DMS53 treated with DMSO at 0.1 percent for 48 hours (cell line): ENCODE measurements around the gene NRP2.

ENCODE experiments used
- DNase-seq: peaks from one replicate; lab custom pipeline; 2025; ENCODE audit not compliant: unreplicated experiment; lab: John Stamatoyannopoulos, UW

Gene NRP2

DNA sequence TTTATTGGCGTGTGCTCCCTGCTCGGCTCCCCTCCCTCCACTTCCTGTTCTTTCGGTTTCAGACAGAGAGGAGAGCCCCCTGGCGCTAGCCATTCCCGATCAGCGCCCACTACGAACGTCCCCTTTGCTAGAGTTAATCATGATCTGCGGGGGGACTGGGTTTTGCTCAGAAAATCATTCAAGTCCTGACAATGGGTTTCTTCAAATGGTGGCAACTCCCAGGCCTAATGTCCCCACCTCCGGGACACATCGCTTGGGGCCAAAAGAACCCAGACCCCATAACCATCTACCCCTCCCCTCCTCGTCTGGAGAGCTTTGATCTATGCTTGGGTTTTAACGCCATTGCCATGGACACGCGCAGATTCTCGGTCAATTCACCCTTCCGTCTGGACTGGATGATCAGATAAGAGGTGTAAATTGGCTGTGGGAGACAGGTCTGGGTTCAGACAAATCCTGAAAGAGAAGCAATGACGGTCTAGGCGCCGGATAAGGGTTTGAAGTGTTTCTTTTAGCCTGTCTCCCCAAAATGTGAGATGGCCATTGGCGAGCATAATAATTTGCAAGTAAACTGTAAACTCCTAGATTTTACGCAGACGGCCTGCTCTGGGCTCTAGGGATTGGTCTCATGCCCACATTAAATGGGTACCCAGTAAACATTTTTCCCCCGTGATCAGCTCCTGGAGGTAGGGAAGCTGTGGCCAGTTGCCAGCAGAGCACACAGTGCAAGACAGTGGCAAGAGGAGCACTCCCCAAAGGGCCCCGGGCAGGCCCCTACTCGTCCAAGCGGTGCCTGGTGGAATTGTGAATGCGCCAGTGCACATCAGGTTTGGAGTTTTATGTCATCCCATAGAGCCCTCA is 4.7 kb downstream of the NRP2 start:
- no peak for DNase-seq

DNA sequence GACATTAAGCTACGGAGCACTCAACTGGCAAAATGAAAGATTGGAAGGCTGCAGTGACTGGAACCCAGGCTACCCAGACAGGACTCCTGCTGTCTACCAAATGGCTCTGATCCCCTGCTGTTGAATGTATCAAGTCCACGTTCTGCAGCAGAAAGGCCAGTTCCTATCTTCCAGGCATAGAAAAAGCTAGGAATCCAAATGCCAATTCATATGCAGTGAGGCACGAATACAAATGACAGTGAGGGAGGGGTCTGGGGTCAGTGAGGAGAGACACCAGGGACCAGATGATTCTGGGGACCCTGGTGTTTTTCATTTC is 5.3 kb downstream of the NRP2 start:
- DNase-seq, result no peak

DNA sequence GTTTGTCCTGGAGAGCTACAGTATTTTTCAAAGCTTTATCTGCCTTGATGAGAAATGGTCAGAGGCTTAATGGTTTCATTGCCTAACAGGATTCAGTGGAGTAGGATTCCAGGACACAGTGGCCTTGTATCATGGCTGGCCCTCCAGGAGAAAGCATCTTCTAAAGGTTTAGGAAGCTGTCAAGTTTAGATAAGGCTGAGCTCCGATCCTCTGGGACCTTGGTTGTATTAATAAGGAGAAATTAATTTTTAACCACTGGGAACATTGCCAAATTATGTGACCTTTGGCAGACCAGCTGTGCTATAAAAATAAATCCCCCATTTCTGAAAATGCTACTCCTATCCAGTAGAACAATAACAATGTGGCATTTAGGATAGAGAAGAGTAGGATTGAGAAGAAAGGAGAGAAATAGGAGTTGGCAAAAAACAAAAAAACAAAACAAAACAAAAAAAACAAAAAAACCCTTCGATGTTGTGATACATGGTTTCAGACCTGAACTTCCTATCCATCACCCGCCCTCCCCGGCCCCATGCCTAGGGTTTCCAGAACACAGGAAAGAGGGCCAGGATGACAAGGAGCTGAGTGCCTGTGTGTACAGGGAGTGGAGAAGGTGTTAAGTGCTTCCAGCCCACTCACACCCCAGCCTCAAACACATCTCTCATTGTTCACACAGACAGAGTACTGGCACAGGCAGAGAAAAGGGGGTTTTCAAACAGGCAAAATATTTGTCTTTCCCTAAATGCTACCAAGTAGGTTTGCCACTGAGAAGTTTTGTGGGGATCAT is 6.3 kb downstream of the NRP2 start:
- DNase-seq, result no peak

DNA sequence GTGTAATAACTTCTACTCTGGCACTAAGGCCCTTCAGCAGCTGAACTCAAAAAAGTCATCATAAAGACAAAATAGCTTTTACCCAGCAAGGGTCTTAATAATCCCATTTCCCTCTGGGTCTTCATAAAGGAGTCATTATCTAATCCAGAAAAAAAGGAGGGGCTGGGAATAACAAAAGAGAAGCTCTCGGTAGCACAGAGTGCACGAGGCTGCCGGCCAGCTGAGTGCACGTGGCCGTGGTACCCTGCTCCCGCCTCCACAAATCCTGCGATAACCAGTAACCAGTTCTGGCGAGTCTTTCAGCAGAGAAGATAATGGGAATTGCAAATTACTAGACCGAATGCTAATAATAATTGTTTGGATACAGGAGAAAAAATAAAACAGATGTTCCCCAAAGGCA is 7.5 kb downstream of the NRP2 start:
- no peak for DNase-seq

DNA sequence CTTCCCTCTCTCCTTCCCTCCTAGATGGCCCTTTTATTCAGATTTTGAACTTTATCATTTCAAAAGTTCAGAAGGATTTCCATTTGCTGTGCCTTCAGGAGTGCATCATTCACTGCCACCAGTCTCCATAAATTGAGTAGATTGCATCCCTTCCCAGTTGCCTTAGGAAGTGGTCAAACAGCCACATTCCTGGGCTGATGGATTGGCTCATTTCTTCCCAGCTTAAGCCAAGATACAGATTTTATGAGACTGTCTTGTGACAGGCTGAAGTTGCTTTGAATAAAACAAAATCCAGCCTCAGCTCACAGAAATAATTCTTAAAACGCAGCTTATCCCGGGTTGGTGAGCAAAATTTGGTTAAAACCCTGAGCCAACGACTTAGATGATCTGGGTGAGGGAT is 9.8 kb downstream of the NRP2 start:
- no peak for DNase-seq

DNA sequence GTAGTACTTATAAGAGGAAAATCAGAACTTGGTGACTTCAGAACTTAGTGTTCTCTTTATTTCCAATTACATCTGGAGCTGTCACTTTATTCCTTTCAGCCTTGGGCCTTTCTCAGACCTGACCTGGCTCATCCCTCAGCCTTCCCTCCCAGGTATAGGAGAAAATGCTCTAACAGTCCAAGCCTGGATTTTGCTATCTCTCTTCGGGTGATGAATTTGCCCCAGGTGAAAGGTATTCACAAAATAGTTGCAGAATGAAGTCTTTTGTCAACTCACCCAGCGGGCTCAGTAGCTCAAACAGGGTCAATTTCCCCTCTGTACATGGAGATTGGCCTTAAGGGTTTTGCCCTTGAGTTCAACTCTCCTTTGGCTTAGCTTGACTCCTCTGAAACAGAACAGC is 12.0 kb downstream of the NRP2 start:
- DNase-seq, result no peak

DNA sequence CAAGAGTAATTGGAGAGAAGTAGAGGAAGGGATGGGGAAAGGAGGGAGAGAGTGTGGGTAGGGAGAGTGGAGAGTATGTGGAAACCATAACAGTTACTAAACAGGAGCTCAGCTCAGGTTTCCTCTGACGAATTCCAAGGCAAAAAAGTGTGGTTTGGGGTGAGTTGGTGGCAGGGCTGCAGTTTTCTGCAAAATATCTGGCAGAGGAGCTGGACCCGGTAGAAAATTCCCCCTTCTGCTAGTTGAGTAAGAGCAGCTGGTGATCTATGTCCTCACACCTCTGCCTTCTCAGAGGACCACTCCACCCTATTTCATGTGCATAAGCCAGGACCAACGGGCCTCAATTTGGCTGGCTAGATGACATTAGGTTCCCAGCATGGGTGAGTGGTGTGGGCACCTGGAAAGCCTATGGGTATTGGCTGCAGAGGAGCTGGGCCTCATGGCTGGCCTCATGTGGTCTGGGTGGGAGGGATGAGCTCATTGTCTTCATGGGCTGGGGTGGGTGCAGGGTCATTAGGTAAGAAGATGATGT is 13.2 kb downstream of the NRP2 start:
- no peak for DNase-seq

DNA sequence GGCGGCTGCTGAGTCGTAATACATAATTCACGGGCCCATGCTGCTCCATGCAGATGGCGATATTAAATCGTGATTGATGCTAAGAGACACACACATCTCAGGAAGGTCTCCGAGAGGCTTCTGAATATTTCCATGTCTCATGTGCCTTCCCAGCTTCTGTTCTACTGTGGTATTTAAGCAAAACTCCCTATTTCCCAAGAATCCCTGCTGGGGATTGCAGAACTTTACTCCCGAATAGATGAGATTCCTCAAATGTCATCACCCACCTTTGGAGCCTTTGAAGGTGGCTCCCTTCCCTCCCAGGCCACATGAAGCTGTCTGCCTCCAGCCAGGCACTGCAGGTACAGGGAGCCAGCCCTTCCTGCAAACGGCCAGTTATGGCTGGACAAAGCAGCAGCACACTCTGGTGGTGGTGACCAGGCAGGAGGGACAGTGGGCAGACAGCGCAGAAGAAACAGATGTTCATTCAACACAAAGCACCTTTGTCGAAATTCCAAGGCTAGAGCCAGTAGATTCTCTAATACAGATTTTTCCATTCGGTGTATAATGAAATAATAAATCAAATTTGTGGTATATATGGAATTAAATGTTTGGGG is 14.1 kb downstream of the NRP2 start:
- no peak for DNase-seq

DNA sequence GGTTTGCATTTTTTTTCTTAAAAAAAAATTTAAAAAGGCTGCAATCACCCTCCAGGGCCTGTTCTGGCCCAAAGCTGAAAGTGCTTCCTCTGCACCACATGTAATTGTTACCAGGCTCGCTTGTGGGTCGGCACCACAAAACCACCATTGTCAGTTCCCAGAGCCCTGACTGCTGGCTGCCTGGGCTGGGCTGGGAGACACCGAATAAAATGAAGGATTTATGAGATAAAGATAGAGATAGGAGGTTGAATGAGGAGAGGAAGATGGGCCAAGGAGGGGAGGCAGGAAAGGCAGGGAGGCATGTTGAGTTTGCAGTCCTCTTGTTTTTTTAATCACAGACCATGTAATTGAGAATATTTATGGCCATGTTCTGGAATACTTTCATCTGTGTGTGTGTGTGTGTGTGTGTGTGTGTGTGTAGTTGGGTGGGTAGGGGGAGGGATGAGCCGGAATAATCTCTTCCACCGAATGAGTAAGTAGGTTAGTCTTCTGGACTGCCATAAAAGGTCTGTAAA is 14.7 kb downstream of the NRP2 start:
- no peak for DNase-seq

DNA sequence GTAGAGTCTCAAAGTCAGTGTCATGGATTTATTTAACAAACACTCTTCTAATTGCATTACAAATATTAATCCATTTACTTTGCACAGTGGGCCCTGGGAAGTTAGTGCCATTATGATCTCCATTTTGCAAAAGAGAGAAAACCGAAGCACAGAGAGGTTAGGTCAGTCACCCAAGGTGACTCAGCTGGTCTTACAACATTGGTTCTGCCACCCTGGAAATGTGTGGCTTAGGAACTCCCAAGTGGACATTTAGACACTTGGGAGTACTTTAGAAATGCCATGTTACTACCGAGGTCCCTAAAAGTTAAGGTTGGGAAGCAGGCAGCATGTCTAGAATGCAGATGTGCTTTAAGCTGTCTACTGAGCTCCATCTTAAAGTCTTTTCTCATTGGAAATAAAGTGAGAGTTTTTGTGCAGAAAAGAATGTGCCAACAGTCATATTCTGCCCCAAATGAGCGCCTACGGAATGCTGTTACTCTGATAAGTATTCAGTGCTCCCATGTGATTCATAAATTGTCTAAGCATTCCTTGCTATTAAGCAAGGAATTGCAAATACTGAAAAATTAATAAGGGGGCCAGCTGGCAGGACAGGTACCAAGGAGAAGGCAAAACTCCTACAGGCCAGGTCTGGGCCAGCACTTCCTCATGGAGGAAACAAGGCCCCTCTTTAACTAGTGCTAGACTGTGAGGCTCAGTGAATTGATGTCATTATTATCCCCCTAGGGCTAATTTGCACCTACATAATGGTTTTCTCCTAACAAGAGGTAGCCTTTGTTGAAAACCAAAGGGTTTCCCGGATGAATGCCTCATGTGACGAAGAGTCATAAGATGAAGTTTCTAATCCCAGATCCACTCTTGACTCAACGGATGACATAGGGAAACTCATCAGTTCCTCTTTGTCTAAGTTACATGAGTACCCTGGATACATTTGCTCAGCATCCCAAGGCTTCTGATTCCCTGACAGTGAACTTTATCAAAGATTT is 16.3 kb downstream of the NRP2 start:
- no peak for DNase-seq

DNA sequence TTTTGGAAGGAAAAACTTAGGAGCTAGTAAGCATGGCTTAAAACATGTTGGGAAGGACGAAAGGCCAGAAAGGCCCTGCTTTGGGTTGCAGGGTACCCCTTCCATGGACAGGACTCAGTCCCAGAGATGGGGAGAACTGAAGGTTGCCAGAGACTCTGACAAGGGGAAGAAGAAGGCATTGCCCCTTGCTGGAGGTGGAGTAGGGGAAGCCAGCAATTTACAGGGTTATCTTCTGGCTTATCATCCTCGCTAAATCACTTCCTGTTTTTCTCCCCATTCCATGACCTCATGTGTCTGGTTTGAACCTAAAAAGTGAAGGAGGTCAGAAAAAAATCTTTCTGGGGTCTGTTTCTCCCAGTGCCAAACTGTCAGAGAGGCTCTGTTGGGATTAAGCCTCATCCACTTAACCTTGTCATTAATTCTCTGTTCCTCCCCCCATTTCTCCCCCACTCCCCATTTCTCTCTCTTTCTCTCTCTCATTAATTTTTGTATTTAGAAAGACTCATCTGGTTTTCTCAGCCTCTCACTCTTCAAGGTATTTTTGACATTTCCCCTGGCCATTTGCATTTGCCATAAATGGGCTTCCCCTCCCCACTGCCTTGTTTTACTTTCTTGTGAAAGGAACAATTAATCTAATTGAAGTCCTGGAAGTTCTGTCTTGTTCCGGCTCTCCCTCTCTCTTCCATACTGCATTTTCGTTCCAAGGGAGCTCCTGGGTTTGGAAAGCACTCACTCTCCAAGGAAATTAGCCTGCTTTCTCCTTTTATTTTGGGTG is 17.4 kb downstream of the NRP2 start:
- DNase-seq, result no peak

DNA sequence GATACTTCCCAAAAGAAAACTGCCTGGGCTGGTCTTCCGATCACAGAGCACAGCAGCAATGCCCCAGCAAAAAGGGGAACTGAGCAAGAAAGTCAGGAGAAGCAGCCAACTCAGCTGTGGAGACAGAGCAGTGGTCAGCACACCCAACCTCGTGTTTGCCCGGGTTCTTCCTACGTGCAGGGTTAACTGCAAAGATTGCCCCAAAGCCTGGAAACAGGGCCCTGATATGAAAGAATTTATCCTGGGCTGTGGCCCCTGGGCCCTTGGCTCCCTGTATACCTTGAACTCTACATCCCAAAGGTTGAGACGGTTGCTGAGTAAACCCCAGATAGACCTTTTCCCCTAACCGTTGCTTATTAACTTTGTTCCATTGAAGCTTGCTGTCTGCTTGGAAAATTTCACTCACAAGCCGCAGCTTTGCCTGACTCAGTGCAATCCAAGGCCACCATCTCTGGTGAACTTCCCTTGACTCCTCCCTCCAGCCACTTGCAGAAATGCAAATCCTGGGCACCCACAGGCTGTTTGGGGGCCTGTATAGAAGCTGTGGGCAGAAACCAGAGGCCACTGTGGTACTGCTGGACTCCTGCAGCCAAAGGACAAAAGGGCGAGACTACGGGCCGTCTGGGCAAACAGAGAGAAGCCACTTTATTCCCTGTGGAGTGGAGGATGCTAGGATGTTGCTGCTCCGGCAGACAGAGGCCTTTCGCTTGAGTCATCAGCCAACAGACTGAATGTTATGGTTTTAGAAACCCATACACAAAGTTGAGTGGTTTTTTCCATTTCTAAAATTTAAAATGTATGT is 18.2 kb downstream of the NRP2 start:
- DNase-seq, result no peak

DNA sequence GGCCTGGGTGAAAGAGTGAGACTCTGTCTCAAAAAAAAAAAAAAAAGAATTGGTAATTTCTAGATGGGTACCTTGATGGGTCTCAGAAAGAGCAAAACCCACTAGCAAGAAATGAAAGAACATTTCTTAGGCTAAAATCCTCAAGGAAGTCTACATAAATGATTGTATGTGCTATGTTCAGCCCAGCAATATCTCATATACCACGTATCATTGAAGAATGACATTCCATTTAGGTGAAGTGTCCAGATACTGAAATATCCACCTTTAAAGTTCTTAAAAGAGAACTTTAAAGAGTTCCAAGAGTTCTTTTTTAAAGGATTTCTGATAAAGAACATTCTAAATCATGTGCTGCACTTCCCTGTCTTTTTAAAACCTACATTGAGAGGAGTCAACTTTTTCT is 19.2 kb downstream of the NRP2 start:
- DNase-seq, result no peak

DNA sequence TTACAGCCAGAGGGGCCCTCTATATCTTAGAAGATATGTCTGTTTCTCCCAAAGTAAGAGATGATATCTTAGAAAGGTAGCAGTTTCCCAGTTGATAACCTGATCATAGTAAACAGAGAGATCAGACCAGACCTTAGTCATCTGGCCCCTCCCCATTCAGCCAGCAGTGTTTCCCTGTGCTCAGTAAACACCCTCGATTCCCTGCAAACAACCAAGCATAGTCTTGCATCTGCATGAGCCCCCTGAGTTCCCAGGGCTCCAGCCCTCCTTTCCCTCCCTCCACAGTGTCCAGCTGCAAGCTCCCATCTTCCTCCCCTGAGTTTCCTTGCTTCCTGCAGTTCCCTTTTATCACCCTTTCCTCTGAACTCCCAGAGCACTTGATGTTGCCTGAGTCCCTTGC is 20.3 kb downstream of the NRP2 start:
- peak; percentile 40 for DNase-seq

DNA sequence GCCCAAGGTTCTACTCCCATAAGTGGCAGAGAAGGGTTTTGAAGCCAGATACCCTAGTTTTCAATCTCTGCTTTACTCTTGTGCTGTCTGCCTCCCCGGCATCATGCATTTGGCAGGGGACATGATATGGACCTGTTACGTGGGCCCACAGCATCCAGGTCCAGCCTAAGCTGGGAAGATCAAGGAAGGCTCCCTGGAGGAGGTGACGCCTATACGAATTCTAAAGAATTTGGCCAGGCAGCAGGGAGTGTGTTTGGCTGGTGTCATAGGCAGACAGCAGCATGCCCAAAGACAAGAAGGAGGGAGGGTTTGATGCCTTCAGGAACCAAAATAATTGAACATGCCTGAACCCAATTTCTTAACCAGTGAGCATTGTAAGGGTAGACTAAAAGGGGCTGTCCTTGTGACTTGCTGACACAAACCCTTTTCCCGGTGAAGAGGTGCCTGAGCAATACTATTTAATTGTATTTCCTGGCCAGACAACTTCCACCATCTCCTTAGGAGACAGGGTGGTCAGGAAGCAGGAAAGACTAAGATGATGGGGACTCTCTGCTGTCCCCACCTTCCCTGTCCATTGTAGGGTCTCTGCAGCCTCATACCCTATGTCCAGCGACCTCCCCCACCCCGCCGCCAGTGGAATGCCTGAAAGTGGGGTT is 21.3 kb downstream of the NRP2 start:
- no peak for DNase-seq

DNA sequence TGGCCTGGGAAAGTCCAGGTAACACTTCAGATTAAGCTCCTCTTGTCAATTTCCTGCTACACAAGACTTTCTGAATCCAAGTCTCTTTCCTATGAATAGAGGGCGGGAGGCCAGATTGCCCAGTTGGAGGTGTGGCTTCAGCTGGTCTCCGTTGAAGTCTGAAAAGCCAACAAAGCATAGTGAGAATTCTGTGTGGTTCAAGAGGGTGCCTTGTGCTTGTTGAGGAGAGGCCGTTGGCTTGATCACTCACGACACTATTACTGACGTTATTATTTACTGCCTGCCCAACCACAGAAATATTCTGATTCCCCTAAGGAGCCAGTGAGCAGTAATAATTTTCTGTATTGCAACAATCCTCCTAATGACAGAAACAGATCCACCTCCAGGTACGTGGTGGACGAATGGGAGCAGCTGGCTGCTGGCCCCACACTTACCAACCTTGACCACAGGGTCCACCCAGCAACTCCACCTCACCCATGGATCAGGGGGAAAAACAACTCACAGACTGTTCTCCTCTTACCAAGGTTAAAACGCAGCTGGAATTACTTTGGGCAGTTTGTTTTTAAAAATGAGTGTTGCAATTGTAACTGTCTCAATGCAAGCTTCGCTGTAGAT is 21.9 kb downstream of the NRP2 start:
- no peak for DNase-seq

DNA sequence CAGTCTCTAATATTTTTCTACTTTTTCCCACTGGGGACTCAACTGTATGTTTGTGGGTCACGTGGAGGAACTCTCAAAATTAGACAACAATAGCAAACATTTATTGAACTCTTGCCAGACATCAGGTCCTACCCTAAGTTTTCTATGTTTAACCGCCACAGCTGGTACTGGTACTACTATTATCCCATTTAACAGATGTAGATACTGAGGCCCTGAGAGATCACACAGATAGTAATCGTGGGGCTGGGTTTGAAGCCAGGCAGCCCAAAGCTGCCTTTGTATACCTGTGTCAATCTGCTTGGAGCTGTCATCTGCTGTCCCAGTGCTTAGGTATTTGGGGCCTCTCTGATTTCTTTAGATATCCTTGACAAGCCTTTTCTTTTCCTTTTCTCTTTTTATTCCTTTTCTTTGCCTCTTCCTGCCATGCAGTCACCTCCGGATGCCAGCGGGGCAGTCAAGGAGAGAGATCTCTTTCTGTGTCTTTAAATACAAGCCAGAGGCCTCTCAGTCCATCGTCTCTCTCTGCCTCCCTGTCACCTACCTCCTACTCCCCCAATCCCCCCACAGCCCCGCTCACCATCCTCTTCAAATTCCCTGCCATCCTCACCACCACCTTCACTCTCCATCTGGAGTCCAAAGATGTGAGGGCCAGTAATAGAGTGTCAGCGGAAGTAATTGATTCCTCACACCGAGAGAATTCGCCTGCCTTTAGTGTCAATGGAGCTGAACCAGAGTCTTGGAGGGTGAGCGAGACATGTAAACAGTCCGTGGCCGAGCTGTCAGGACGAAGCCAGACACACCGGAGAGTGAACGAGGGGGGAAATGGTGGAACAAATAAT is 23.4 kb downstream of the NRP2 start:
- DNase-seq, result no peak
